GM13977 (cell line): ENCODE measurements around the gene UQCRQ.

Source experiments
- DNase-seq: peaks from one replicate; pipeline ENCODE4 v3.0.0; 2012; ENCODE audit warnings: low spot score
- in situ Hi-C: fragments of 300-500 bp; cut with MboI; formaldehyde crosslinking; loops from one replicate; pipeline ENCODE4 v1.12.0; 2022; ENCODE audit warnings: low sequenced_read_pairs, low pct_unique_long_range_greater_than_20kb, mixed read lengths, inconsistent platforms; ENCODE audit not compliant: unreplicated experiment
- TF ChIP-seq, protein P1 (sequence below): IDR thresholded peaks from 2 replicates; pipeline ENCODE4 v1.5.1; 2012; ENCODE audit warnings: mild to moderate bottlenecking, control low read depth; ENCODE audit not compliant: insufficient read depth; ENCODE audit errors: extremely low read depth, missing control alignments

UQCRQ gene

GRCh38 chr5:132866342-132867045, at the start of gene UQCRQ, which contains the start of gene GDF9:
TSS of gene UQCRQ (plus strand) at chr5:132866642. CDS start at chr5:132866882, 240 bp downstream.
TSS of gene GDF9 (minus strand) at chr5:132866469. CDS start at chr5:132864533, 1,936 bp downstream.
- in situ Hi-C loops: no loop called here
- DNase-seq: peak; percentile 96
- TF ChIP-seq, protein P1, sequence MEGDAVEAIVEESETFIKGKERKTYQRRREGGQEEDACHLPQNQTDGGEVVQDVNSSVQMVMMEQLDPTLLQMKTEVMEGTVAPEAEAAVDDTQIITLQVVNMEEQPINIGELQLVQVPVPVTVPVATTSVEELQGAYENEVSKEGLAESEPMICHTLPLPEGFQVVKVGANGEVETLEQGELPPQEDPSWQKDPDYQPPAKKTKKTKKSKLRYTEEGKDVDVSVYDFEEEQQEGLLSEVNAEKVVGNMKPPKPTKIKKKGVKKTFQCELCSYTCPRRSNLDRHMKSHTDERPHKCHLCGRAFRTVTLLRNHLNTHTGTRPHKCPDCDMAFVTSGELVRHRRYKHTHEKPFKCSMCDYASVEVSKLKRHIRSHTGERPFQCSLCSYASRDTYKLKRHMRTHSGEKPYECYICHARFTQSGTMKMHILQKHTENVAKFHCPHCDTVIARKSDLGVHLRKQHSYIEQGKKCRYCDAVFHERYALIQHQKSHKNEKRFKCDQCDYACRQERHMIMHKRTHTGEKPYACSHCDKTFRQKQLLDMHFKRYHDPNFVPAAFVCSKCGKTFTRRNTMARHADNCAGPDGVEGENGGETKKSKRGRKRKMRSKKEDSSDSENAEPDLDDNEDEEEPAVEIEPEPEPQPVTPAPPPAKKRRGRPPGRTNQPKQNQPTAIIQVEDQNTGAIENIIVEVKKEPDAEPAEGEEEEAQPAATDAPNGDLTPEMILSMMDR: peak; percentile 35

DNA sequence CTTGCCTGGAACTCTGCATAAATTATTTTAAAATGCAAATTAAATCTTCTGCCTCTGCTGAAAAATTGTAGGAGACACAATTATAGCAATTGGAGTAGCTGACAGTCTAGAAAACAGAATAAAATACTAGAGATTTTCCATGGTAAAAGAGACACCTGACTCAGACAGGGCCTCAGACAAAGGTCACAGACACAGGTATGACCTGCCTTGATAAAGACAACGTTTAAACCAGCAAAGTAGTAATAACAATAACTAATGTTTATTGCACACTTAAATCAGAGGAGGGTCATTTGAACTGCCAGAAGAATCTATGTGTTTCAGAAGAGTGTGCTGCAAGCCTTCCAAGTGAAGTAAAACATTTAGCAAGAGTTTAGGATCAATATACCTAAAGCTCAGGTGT, 49.4 kb upstream of the UQCRQ start:
- TF ChIP-seq, protein P1: no peak
- no peak for DNase-seq
- in situ Hi-C loops: no loop called here

GRCh38 chr5:132819468-132819867, 47.0 kb upstream of the UQCRQ start:
- in situ Hi-C loops: no loop called here
- TF ChIP-seq, protein P1: no peak
- peak; percentile 37 for DNase-seq

- in situ Hi-C loops: loop anchor here (10.0 kb wide), 1 partner anchor 435 kb away; no protein-coding TSS in a partner anchor
- peak; percentile 93 for DNase-seq
- TF ChIP-seq, protein P1: peak; percentile 84
Observed at GRCh38 chr5:132820162-132820754, 46.2 kb upstream of the UQCRQ start.

DNA sequence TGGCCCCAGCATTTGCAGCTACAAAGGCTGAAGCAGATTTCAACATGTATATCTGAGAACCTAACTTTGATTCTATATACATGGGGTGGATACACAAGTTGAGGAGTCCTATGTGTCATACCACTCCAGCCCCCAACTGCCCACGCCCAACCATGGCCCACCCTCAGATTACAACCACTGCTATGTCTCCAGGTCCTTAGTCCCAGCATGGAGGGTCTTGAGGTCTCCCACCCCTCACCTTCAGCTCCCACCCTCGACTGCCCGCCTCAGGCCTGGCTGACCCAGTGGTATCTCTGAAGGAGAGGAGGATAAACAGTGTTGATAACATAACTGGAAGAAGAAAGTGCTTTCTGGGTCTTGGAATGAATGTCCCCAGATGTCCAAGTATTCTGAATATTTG, 45.1 kb upstream of the UQCRQ start:
- no peak for DNase-seq
- in situ Hi-C loops: loop anchor here (10.0 kb wide), 1 partner anchor 437 kb away; no protein-coding TSS in a partner anchor
- TF ChIP-seq, protein P1: no peak

- in situ Hi-C loops: loop anchor here (10.0 kb wide), 1 partner anchor 437 kb away; no protein-coding TSS in a partner anchor
- no peak for DNase-seq
- TF ChIP-seq, protein P1: no peak
Observed at GRCh38 chr5:132821791-132822190, 44.7 kb upstream of the UQCRQ start.
